Measurements from ENCODE around the gene APCDD1L.

- TF ChIP-seq POLR2AphosphoS5 (IDR thresholded peaks at IDR 0.05; ENCODE audit: low read depth) (no peak), CTCF (IDR thresholded peaks at IDR 0.05; ENCODE audit: insufficient read depth, low read length) (no peak), REST (IDR thresholded peaks at IDR 0.05; ENCODE audit: insufficient replicate concordance, low read depth) (no peak)
Observed at GRCh38 chr20:58503668-58504067, 11.5 kb downstream of the APCDD1L start.

All from HL-60 (cell line).